AML-193 (cell line): ENCODE data around the gene SSTR3.
A peak's percentile ranks its signal among the peaks of the same experiment; 100 is the strongest.

Experiments
- DNase-seq, 2 experiments: peaks; one replicate each; lab custom pipeline; 2025; lab: John Stamatoyannopoulos, UW

Gene SSTR3

GRCh38 chr22:37167176-37167980 lies 44.9 kb downstream of the SSTR3 start:
- DNase-seq, result no peak

GRCh38 chr22:37166675-37167066 lies 45.6 kb downstream of the SSTR3 start:
- peak; percentile 51 to 62 for DNase-seq

- no peak for DNase-seq
Observed at GRCh38 chr22:37165940-37166674, 46.2 kb downstream of the SSTR3 start.

- DNase-seq, result no peak
Observed at GRCh38 chr22:37165066-37165465, 47.2 kb downstream of the SSTR3 start.

GRCh38 chr22:37164505-37164887 lies 47.8 kb downstream of the SSTR3 start:
- no peak for DNase-seq

GRCh38 chr22:37163575-37164504 lies 48.4 kb downstream of the SSTR3 start:
- DNase-seq, result no peak

- DNase-seq, result no peak
Observed at GRCh38 chr22:37163096-37163489, 49.2 kb downstream of the SSTR3 start.

GRCh38 chr22:37162221-37163095 lies 49.8 kb downstream of the SSTR3 start:
- DNase-seq, result no peak

- no peak for DNase-seq
Observed at GRCh38 chr22:37161443-37161842, 50.8 kb downstream of the SSTR3 start.

GRCh38 chr22:37160027-37160426 lies 52.2 kb downstream of the SSTR3 start:
- no peak for DNase-seq

GRCh38 chr22:37158963-37159290 lies 53.4 kb downstream of the SSTR3 start:
- no peak for DNase-seq

- DNase-seq, result no peak
Observed at GRCh38 chr22:37157516-37158285, 54.6 kb downstream of the SSTR3 start.

- DNase-seq, result no peak
Observed at GRCh38 chr22:37156686-37157435, 55.4 kb downstream of the SSTR3 start.

GRCh38 chr22:37155971-37156370 lies 56.3 kb downstream of the SSTR3 start:
- no peak for DNase-seq

GRCh38 chr22:37154925-37155712 lies 57.2 kb downstream of the SSTR3 start:
- DNase-seq, result no peak
